Measurements from ENCODE around the gene STXBP2.

DNA sequence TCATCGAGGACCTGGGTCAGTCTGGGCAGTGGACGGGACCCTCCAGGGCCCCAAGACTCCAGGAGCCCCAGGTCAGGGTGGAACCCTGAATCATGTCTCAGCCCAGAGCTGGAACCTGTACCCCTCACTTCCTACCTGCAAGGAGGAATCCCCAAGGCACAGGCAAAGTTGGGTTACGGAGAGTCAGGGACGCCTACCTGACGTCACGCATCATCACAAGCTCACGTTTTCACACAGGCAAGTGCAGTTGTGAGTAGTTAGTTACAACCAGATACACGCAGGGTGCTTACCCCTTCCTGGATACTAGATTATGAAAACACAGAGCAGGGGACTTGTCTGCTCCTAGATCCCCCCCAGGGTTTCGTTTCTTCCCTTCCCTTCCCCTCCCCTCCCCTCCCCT lies 33.9 kb downstream of the STXBP2 start:
- TF ChIP-seq, protein P1, sequence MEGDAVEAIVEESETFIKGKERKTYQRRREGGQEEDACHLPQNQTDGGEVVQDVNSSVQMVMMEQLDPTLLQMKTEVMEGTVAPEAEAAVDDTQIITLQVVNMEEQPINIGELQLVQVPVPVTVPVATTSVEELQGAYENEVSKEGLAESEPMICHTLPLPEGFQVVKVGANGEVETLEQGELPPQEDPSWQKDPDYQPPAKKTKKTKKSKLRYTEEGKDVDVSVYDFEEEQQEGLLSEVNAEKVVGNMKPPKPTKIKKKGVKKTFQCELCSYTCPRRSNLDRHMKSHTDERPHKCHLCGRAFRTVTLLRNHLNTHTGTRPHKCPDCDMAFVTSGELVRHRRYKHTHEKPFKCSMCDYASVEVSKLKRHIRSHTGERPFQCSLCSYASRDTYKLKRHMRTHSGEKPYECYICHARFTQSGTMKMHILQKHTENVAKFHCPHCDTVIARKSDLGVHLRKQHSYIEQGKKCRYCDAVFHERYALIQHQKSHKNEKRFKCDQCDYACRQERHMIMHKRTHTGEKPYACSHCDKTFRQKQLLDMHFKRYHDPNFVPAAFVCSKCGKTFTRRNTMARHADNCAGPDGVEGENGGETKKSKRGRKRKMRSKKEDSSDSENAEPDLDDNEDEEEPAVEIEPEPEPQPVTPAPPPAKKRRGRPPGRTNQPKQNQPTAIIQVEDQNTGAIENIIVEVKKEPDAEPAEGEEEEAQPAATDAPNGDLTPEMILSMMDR (IDR thresholded peaks at IDR 0.05): no peak
- no peak for TF ChIP-seq POLR2A (IDR thresholded peaks at IDR 0.05)

Data from uterus (tissue), 2 donors.